ENCODE data around the gene RSL24D1. TPM values are rescaled to one million over a fixed set of nuclear protein-coding genes. Genes with fewer than 3 reads are reported as not detected.
A peak's percentile ranks its signal among the peaks of the same experiment; 100 is the strongest.
"Not testable (repeated sequence)": the region's sequence is repeated elsewhere in the genome, so short reads cannot be mapped to it uniquely, and the experiment has no call there.

RSL24D1 gene
- total RNA-seq, 1 experiment from 2014 or later = 43.5 TPM

- Histone ChIP-seq H3K9ac (ENCODE audit: low read length) (no peak overlapping the region), H3K9me2 (replicated peaks; ENCODE audit: low read length) (no peaks in the 10 kb centered on the region), H3K27ac (ENCODE audit: low read length) (no peak overlapping the region), H4K20me1 (ENCODE audit: low read length) (no peaks in the 10 kb centered on the region), H3K4me1 (ENCODE audit: insufficient read depth, low read length) (no peaks in the 10 kb centered on the region), H3K36me3 (ENCODE audit: low read depth, low read length) (no peaks in the 10 kb centered on the region), H2AFZ (ENCODE audit: low read length) (no peak overlapping the region), H3K27me3 (ENCODE audit: low read length) (no peaks in the 10 kb centered on the region), H3K9me3 (ENCODE audit: low read length) (no peaks in the 10 kb centered on the region), H3K79me2 (ENCODE audit: low read length) (no peaks in the 10 kb centered on the region), H3K4me3 (ENCODE audit: low read length) (no peak overlapping the region), H3K4me2 (ENCODE audit: low read length) (no peak overlapping the region), H3F3A (ENCODE audit: low read length, unreplicated experiment) (no peaks in the 10 kb centered on the region)
- intact Hi-C loops (cut with micrococcal nuclease) = no loop called here
- BruUV-seq (replicated peaks) = no TSS peak
- CTCF ChIA-PET = interaction anchor here (0.6 kb wide), 1 partner anchor 51 kb away, joined by 3 read pairs; no protein-coding TSS in a partner anchor
- TF ChIP-seq, protein P1, sequence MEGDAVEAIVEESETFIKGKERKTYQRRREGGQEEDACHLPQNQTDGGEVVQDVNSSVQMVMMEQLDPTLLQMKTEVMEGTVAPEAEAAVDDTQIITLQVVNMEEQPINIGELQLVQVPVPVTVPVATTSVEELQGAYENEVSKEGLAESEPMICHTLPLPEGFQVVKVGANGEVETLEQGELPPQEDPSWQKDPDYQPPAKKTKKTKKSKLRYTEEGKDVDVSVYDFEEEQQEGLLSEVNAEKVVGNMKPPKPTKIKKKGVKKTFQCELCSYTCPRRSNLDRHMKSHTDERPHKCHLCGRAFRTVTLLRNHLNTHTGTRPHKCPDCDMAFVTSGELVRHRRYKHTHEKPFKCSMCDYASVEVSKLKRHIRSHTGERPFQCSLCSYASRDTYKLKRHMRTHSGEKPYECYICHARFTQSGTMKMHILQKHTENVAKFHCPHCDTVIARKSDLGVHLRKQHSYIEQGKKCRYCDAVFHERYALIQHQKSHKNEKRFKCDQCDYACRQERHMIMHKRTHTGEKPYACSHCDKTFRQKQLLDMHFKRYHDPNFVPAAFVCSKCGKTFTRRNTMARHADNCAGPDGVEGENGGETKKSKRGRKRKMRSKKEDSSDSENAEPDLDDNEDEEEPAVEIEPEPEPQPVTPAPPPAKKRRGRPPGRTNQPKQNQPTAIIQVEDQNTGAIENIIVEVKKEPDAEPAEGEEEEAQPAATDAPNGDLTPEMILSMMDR (conservative IDR thresholded peaks at IDR 0.05; ENCODE audit: low read depth, low read length) = peak; percentile 78
- no peak for TF ChIP-seq EZH2phosphoT487 (IDR thresholded peaks at IDR 0.05; ENCODE audit: borderline replicate concordance, low read length)
- TF ChIP-seq EZH2 (IDR thresholded peaks at IDR 0.05; ENCODE audit: low read length, unreplicated experiment) = no peak
- ATAC-seq (peak; percentile 89), DNase-seq (peak; percentile 73)
- POLR2A ChIA-PET (ENCODE audit: unreplicated experiment) = interaction anchor here (0.5 kb wide), 1 partner anchor 689 kb away, joined by 6 read pairs; no protein-coding TSS in a partner anchor
Observed at GRCh38 chr15:55168350-55168974, 28.3 kb downstream of the RSL24D1 start.

DNA sequence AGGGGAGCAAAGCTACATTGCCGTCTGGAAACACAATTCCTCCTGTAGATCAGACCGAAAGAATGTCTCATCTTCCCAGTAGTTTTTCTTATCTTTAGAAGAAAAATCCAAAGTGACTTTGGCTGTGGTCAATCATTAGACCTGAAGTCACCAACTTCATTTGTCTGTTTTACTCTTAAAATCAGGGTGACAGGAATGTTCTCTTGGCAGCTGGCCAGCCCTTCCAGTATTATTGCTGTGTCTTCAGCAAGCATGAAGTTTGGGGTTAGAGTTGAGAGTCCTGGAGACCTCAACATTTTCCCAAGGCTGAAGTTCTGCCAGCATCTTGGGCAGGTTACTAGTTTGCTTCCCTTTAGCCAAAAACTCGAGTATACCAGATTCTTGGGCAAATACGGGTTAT, 32.5 kb downstream of the RSL24D1 start:
- Histone ChIP-seq H3K9me2 (replicated peaks; ENCODE audit: low read length) (no peaks in the 10 kb centered on the region), H3K9ac (ENCODE audit: low read length) (no peak overlapping the region), H3K79me2 (ENCODE audit: low read length) (no peaks in the 10 kb centered on the region), H3K4me2 (ENCODE audit: low read length) (no peak overlapping the region), H3F3A (ENCODE audit: low read length, unreplicated experiment) (no peaks in the 10 kb centered on the region), H3K27me3 (ENCODE audit: low read length) (no peaks in the 10 kb centered on the region; the same call in 1 of the 2 replicates), H3K36me3 (ENCODE audit: low read depth, low read length) (no peaks in the 10 kb centered on the region), H3K27ac (ENCODE audit: low read length) (no peak overlapping the region), H2AFZ (ENCODE audit: low read length) (no peak overlapping the region), H4K20me1 (ENCODE audit: low read length) (no peaks in the 10 kb centered on the region), H3K4me1 (ENCODE audit: insufficient read depth, low read length) (no peaks in the 10 kb centered on the region), H3K9me3 (ENCODE audit: low read length) (no peaks in the 10 kb centered on the region), H3K4me3 (ENCODE audit: low read length) (no peak overlapping the region)
- intact Hi-C loops (cut with micrococcal nuclease) = no loop called here
- TF ChIP-seq, protein P1 (conservative IDR thresholded peaks at IDR 0.05; ENCODE audit: low read depth, low read length) = no peak
- no peak for TF ChIP-seq EZH2phosphoT487 (IDR thresholded peaks at IDR 0.05; ENCODE audit: borderline replicate concordance, low read length)
- TF ChIP-seq EZH2 (IDR thresholded peaks at IDR 0.05; ENCODE audit: low read length, unreplicated experiment) = no peak
- ATAC-seq (no peak), DNase-seq (no peak)
- POLR2A ChIA-PET (ENCODE audit: unreplicated experiment) = no interaction called here
- BruUV-seq (replicated peaks) = no TSS peak
- CTCF ChIA-PET = no interaction called here

DNA sequence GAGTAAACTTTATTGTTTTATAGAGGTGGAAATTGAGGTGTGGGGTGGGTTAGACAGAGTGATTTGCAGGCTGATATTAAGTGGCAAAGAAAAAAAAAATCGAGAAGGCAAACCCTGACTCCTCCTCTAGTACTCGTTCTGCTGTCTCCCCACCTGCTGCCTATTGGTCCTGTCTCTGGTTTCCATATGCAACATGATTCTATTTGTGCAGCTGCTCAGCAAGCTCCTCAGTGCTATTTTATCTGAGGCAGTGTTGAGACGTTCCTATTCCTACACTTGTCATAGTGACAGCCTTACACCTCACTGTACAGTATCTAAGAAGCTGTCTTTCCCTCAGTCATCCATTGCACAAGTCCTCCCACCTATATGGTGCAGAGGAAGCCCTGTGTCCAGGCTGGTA, 45.1 kb downstream of the RSL24D1 start:
- Histone ChIP-seq H3K9ac (ENCODE audit: low read length) (no peak overlapping the region), H3K9me3 (ENCODE audit: low read length) (no peaks in the 10 kb centered on the region), H2AFZ (ENCODE audit: low read length) (no peak overlapping the region), H3K27ac (ENCODE audit: low read length) (no peak overlapping the region), H4K20me1 (ENCODE audit: low read length) (no peaks in the 10 kb centered on the region), H3F3A (ENCODE audit: low read length, unreplicated experiment) (no peaks in the 10 kb centered on the region), H3K27me3 (ENCODE audit: low read length) (peaks cover 16% of the 10 kb centered on the region), H3K36me3 (ENCODE audit: low read depth, low read length) (no peaks in the 10 kb centered on the region), H3K9me2 (replicated peaks; ENCODE audit: low read length) (no peaks in the 10 kb centered on the region), H3K4me3 (ENCODE audit: low read length) (no peak overlapping the region), H3K4me1 (ENCODE audit: insufficient read depth, low read length) (no peaks in the 10 kb centered on the region), H3K4me2 (ENCODE audit: low read length) (no peak overlapping the region), H3K79me2 (ENCODE audit: low read length) (no peaks in the 10 kb centered on the region)
- TF ChIP-seq, protein P1 (conservative IDR thresholded peaks at IDR 0.05; ENCODE audit: low read depth, low read length) = no peak
- TF ChIP-seq EZH2 (IDR thresholded peaks at IDR 0.05; ENCODE audit: low read length, unreplicated experiment) (no peak), EZH2phosphoT487 (IDR thresholded peaks at IDR 0.05; ENCODE audit: borderline replicate concordance, low read length) (no peak)
- ChIA-PET POLR2A (ENCODE audit: unreplicated experiment) (no interaction called here), CTCF (no interaction called here)
- ATAC-seq (no peak), DNase-seq (no peak)
- BruUV-seq (replicated peaks) = no TSS peak
- intact Hi-C loops (cut with micrococcal nuclease) = no loop called here

- H3K36me3 ChIP-seq (ENCODE audit: low read depth, low read length); ATAC-seq; BruUV-seq (replicated peaks); H3K27ac ChIP-seq (ENCODE audit: low read length); H3K9me2 ChIP-seq (replicated peaks; ENCODE audit: low read length); DNase-seq; H3K4me2 ChIP-seq (ENCODE audit: low read length); POLR2A ChIA-PET (ENCODE audit: unreplicated experiment); H4K20me1 ChIP-seq (ENCODE audit: low read length); intact Hi-C loops (cut with micrococcal nuclease); H3K79me2 ChIP-seq (ENCODE audit: low read length); H3K9me3 ChIP-seq (ENCODE audit: low read length); H3K27me3 ChIP-seq (ENCODE audit: low read length); H3K4me3 ChIP-seq (ENCODE audit: low read length); H3F3A ChIP-seq (ENCODE audit: low read length, unreplicated experiment); H3K4me1 ChIP-seq (ENCODE audit: insufficient read depth, low read length); H2AFZ ChIP-seq (ENCODE audit: low read length); H3K9ac ChIP-seq (ENCODE audit: low read length); CTCF ChIA-PET: not testable (repeated sequence)
Observed at GRCh38 chr15:55143132-55143531, 53.6 kb downstream of the RSL24D1 start.

Measured in PC-3 (cell line).